Stimulated activated CD4-positive, alpha-beta T cell treated with anti-CD3 and anti-CD28 coated beads, Interleukin-1b, Interleukin-23, amount 100 ng/mL, for 4 hours (primary cell): ENCODE results near the gene METTL4.
"Not testable (repeated sequence)": the region's sequence is repeated elsewhere in the genome, so short reads cannot be mapped to it uniquely, and the experiment has no call there.

Experiments
- DNase-seq, 2 donors: peaks; one replicate each; pipeline ENCODE4 v3.0.0-alpha.2; 2020; ENCODE audit warnings: low read depth in 2 of 2

Gene METTL4

GRCh38 chr18:2564373-2564772, 6.9 kb downstream of the METTL4 start:
- DNase-seq = no peak

DNA sequence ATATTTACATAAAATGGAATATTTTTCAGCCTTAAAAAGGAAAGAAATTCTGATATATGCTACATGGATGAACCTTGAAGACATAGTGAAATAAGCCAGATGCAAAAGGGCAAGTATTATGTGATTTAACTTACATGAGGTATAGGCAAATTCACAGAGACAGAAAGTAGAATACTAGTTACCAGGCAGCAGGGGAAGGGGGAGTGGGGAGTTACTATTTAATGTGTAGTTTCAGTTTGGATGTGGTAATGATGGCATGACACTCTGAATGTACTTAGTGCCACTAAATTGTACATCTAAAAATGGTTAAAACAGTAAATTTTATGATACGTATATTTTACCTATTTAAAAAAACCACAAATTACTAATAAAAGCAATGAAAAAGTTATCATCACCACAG, 12.1 kb downstream of the METTL4 start:
- DNase-seq = no peak

GRCh38 chr18:2557536-2557935, 13.8 kb downstream of the METTL4 start:
- DNase-seq = no peak

GRCh38 chr18:2555895-2556294, 15.4 kb downstream of the METTL4 start:
- no peak for DNase-seq

- no peak for DNase-seq
Observed at GRCh38 chr18:2554696-2555095, 16.6 kb downstream of the METTL4 start.

DNA sequence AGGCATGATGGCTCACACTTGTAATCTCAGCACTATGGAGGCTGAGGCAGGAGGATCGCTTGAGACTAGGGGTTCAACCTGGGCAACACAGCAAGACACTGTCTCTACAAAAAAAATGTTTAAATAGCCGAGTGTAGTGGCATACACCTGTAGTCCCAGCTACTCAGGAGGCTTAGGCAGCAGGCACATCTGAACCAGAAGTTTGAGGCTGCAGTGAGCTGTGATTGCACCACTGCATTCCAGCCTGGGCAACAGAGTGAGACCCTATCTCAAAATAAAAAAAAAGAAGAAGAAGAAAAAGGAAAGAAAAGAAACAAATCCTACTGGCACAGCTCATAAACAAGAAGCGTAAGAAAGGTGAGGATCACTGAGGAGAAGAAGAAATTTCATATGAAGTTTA, 19.9 kb downstream of the METTL4 start:
- DNase-seq = no peak

DNA sequence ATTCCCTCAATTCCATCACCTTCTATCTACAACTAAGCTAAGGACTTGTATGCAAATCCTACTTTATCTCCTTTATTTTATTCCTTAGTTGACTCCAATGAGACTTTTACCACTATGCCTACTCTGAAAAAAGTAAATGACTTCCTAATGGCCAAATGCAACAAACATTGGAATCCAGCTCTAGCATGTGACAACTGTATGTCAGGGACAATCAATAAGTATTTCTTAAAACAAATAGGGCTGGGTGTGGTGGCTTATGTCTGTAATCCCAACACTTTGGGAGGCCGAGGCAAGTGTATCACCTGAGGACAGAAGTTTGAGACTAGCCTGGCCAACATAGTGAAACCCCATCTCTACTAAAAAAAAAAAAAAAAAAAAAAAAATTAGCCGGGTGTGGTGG, 21.8 kb downstream of the METTL4 start:
- no peak for DNase-seq

DNA sequence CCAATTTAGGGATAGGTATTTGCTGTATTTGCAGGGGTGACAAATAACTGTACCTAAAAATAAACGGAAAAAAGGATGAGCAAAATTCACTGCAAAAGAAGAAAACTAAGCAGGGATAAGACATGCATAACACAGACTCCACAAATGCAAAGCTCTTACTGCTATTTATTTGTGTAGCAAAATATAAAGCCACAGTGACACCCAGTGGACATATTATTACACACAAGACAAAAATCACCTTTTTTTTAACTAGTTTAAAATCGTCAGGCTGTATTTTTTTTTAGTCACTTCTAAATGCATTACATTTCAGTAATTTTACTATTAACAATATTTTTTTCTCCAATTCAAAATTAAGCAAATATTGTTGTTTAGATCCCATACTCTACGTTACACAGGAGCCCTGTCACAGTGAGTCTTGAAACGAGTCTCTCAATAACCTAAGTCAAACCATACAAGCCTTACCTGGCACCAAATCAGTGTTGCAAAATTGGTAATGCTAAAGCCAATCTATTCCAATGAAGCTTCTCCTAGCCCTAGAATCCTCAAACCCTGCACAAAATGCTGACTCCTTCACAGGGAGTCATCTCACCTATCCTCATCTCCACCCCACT, 23.7 kb downstream of the METTL4 start:
- no peak for DNase-seq

DNA sequence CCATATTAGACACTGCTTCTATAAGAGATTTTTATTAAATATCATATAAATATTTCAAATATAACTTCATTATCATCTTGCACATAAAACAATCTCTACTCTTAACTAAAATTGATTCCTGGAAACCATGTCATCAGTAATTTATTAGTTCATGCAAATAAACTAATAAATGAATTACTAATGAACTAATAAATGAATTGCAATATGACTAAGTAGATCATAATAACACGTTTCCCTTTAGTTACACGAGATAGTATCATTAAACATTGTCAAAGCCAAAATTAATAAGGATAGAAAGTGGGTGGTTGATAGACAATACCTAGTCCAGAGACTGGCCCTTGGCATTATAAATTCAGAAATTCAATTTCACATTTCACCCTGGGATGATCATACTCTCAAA, 26.1 kb downstream of the METTL4 start:
- DNase-seq = no peak

DNA sequence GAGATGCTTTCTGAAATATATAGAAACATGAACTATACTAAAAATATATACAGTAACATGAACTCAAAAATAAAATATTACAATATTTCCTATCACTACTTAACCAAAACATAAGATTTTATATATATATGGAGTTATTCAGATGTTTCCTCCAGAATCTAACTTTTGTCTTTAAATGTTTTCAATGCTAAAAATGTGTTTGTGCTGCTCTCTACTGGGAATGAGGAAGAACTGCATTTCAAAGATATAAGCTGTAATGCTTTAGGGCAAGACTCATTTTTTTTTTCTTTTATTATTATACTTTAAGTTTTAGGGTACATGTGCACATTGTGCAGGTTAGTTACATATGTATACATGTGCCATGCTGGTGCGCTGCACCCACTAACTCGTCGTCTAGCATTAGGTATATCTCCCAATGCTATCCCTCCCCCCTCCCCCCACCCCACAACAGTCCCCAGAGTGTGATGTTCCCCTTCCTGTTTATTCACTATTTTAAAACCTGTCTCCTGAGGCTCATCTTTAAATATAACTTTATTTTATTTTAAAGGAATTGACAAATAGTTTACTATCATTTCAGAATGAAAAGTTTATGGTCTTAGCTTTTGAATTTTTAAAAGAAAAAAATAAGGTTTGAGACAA, 29.3 kb downstream of the METTL4 start:
- DNase-seq = not testable (repeated sequence)

DNA sequence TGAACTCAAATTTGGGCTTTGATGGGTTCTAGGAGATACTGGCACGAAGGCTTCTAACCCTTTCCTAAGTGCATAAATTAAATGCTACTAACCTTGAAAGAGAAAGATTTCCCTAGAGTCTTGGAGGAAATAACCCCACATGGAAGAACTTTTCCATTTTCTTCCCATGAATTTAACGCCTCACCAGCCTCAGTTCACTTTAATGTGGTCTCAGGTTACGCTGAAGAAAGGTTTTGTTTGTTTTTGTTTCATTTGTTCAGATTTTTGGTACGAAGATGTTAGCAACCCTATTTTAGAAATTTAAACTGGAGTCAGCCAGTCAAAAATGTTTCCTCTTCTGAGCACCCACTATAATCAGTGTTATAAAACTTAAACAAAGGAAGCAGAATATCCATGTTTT, 30.7 kb downstream of the METTL4 start:
- no peak for DNase-seq

DNA sequence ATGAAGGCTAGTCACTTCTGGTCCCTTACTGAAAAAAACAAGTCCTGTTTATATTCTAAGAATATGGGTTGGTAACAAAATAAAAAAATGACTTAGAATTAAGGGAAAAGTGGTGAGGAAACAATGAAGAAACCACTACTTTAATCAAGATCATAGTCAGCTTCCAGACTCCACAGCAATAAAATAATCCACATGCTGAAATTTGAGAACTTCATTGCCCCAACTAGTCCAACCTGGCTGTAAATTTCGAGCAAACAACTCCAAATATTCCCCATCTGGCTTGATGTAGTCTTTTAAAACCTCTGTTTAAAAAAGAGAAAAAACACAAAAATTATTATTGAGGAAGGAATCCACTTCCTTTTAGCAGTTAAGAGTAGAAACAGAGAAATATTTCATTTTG, 32.5 kb downstream of the METTL4 start:
- DNase-seq = no peak

GRCh38 chr18:2538236-2538635, 33.1 kb downstream of the METTL4 start:
- no peak for DNase-seq

DNA sequence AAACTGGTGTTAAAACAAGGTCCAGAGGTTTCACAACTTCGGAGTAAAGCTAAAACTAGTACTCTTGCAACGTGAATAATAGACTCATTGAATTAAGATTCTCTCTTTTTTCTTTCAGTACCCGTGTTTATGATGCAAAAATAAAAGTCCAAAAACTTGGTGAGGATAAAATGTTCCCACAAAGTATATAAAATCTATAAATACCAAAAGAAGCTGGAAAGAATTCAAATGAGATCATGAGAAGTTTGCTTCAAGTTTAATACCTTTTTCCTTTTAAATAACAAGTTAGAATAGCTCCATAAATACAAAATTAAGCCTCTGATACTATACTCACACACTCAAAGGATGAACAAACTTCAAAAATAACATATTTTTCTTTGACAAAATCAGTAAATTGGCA, 34.0 kb downstream of the METTL4 start:
- DNase-seq = no peak

DNA sequence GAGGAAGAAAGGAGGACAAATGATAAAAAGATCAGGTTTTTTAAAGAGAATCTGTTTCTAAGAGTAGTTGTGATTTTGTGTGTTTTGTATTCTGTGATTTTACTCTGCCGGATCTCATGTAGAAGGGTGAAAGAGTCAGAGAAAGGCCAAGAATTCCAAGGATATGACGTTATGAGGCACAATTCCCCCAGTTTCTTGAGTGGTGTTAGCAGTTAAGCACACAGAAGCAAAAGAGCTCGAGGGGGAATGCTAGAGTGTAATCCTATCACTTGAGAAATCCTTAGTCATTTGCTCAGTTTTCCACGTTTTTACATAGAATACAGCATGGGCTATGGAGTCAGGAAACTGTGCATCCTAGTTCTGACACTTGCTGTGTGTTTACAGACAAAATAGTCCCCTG, 34.8 kb downstream of the METTL4 start:
- no peak for DNase-seq

GRCh38 chr18:2536063-2536462, 35.2 kb downstream of the METTL4 start:
- DNase-seq = no peak

DNA sequence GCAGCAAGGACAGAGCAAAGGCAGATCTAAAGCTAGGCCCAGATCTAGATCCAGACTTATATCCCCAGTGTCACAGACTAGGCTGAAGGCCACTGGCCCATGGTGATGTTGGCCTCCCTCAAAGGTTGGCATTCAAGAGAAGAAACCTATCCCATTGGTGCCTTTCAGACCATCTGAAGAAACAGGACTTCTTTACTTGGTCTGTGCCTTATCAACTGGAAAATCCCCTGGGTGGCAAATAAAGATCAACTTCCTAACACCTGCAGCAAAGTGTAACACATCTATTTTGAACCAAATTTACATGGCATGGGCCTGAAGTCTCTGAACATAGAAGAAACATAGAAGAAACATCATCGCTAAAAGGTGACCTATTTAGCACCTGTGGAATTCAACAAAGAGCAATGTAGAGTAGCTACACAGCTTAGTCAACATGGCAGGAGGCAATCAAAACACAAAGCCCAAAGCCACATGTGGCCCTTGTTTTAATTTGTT, 35.8 kb downstream of the METTL4 start:
- no peak for DNase-seq

DNA sequence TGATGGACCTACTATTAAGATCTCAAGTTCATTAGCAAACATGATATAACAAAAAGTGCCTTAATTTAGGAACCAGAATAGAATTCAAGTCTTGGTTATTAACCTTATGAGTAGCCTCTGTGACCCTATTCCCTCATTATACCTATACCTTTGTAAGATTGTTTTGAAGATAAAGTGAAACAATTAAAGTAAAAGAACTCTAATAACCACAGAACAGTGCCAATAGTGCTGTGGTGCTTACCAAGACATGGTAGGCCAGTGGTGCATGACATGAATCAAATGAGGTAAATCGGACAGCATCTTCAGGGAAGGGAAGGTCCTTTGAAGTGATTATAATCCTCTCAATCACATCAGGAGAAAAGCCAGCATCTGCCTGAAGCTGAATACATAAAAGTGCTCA, 36.4 kb downstream of the METTL4 start:
- DNase-seq = no peak

DNA sequence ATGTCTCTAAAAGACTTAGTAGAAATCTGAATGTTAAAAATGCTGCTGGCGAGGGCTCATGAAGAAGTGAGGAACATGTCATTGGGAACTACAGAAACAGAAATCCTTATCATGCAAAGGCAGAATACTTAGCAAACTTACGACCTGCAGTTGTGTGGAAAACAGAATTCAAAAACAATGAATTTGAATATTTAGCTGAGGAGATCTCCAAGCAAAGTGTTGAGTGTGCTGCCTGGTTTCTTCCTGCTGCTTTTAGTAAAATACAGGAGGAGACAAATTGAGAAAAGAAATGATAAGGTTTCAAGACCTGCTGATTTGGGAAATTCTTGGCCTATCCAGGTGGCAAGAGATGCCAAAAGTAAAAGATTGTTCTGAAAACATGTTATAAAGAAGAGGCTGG, 38.5 kb downstream of the METTL4 start:
- DNase-seq = no peak

DNA sequence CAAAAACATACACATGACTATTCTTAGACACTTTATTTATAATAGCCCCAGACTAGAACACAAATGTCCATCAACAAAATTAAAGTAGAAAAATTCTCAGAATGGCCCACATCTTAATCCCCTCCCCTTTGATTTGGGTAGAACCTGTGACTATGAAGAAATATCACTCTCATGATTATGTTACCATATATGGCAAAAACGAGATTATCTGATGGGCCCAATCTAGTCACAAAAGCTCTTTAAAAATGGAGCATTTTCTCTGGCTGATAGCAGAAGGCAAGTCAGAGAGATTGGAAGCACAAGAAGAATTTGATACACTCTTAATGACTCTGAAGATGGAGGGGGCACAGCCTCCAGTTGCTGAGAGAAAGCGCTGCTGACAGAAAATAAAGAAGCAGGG, 39.6 kb downstream of the METTL4 start:
- DNase-seq = no peak

DNA sequence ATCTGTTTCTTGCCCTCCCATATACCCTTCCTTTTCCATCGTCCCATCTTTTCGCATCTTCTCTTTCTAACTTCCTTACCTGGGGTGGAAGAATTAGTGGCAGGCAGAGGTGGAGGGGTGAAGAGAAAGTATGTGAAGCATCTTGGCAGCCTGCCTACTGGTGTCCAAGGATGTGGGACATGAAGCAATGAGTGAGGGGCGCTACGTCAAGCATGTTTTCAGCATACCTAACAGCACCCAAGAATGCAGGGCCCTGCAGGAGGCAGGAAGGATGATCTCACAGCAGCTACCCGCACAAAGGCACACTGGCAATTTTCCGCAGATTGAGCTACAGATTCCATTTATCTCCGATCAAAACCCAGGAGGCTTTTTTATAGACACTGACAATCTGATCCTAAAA, 42.2 kb downstream of the METTL4 start:
- DNase-seq = no peak

DNA sequence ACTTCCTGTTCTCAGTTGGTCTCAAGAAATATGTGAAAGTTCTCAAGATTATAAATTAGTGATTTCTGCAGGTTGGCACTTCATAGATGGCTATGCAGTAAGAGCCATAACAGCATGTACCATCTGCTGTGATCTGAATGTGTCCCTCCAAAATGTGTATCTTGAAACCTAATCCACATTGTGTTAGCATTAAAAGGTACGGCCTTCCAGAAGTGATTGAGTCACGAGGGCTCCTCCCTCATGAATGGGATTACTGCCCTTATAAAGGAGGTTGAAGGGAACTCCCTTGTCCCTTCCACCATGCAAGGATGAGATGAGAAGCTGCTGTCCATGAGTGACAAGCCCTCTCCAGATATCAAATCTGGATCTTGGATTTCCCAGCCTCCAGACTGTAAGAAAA, 45.0 kb downstream of the METTL4 start:
- no peak for DNase-seq

DNA sequence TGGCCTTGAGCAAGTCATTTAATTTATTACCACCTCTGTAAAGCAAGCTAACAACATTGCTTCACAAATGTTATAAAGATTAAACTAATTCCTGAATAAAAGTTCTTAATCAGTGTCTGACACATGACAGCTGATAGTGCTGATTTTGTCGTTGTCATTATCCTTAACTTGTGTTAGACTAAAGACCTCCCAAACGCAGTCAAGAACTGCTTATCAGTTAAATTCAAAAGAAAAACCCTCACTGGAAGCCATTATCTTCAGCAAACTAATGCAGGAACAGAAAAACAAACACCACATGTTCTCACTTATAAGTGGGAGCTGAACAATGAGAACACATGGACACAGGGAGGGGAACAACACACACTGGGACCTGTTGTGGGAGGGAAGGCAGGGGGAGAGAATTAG, 46.5 kb downstream of the METTL4 start:
- not testable (repeated sequence) for DNase-seq

GRCh38 chr18:2522112-2522511, 49.2 kb downstream of the METTL4 start:
- no peak for DNase-seq
